GM08714 (cell line): ENCODE data around the gene CRELD2.

Experiments used
- H3K4me3 ChIP-seq: fragments of 200-500 bp; sonication (Bioruptor generic); 2 replicates; pipeline ENCODE4 v1.5.1; 2014; ENCODE audit warnings: mild to moderate bottlenecking, low read length, inconsistent platforms
- ZNF274 ChIP-seq: IDR thresholded peaks from 2 replicates; pipeline ENCODE4 v1.6.1; 2012; ENCODE audit warnings: mild to moderate bottlenecking, low read depth, low read length

Gene CRELD2

GRCh38 chr22:49956418-49956770 is 38.0 kb downstream of the CRELD2 start:
- TF ChIP-seq ZNF274, result no peak

GRCh38 chr22:49956914-49957825 is 38.7 kb downstream of the CRELD2 start:
- H3K4me3 ChIP-seq, result no peak overlapping the region
- no peak for TF ChIP-seq ZNF274

More at GRCh38 chr22:49956418-49956770, 38.0 kb downstream of the CRELD2 start:
- no peak overlapping the region for H3K4me3 ChIP-seq

DNA sequence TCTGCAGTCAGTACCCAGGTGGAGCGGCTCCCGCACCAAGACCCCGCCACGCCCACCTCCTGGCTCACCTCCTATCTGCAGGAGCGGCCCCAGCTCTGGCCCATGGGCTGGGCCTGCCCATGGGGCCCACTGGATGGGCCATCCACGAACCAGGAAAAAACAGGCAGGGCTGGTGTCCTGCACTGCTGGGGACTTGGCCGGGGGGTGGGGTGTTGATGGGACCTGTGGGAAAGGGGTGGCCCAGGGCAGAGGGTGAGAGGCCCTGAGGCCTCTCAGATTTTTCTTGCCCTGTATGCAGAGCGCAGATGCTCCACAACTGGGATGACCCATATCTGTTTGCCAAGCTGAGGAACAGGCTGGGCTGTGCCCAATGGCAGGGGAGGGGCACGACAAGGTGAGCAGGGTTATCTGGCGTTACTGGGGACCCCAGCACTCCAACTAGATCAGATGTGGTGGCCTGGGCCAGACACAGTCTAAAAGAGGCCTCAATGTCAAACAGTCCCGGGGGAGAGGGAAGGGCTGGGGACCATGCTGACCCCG is 39.5 kb downstream of the CRELD2 start:
- no peak overlapping the region for H3K4me3 ChIP-seq
- no peak for TF ChIP-seq ZNF274

DNA sequence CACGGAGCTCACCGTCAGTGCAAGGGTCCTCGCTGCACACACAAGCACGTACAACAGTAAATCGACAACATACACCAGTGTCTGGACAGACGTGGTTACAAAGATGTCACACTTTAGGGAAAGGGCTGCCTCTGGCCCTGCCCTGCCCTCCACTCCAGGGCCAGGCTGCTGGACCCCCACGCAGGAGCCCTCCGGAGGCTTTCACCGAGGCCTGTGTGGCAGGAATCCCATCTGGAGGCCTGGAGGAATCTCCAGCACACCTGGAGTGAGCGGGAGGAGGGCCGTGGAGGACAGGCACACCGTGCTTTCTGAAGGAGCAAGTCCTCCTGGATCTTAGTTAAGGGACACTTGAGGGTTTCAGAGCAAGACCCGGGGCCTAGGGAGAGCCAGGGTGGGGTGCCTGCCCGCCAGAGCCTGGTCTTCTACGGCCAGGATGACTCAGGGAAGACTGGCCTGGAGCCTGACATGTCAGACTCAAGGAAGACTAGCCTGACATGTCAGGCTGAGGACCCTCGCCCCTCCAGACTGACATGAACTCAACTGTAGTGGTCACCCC is 40.0 kb downstream of the CRELD2 start:
- TF ChIP-seq ZNF274, result no peak

DNA sequence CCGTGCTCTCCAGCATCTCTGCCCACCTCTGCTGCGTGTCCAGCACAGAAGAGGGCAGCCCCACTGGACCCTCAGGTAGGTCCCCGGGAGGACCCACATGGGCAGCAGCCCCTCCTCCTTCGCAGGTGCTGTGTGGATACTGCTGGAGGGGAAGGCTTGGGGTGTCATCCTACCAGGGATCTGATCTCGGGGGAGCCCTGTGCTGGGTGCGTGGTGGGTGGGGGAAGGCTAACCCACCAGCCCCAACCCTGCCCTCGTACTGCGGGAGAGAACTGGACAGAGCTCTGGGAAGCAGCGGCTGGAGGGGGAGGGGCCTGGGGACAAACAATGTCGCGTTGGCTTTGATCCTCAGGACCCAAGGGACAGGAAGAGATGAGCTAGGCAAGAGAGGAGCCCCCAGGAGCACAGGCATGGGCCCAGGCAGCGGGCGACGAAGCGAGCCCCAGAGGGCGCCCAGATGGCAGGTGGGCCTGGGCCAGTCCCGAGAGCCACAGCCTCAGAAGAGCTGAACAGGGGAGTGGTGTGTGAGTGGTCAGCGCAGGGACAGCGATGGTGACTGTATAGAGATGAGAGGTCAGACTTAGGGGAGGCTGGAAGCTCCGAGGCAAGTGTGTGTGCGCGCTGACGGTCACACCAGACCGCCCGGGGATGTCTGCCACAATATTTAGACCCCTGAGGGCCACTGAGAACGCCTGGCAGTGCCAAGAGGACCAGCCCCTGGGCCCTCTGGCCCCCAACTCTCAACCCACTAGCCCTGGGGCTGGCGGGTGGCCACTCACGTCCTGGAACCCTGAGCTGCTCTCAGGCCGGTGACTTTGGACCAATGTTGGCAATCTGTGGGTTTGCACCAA is 40.7 kb downstream of the CRELD2 start:
- H3K4me3 ChIP-seq, result peak overlapping the region; percentile 66; the same call in 1 of the 2 replicates

More for the DNA sequence above, 40.0 kb downstream of the CRELD2 start:
- no peak overlapping the region for H3K4me3 ChIP-seq

GRCh38 chr22:49959782-49960158 is 41.3 kb downstream of the CRELD2 start:
- TF ChIP-seq ZNF274, result no peak
- peak overlapping the region; percentile 66; the same call in 1 of the 2 replicates for H3K4me3 ChIP-seq

More for the DNA sequence above, 40.7 kb downstream of the CRELD2 start:
- TF ChIP-seq ZNF274, result no peak

- TF ChIP-seq ZNF274, result no peak
- H3K4me3 ChIP-seq, result peak within 1 kb of the TSS; percentile 72
Measured at GRCh38 chr22:49960159-49961004, 41.9 kb downstream of the CRELD2 start, which contains the start of gene PIM3. PIM3 (plus strand) TSS chr22:49960772; CDS start chr22:49960948, 176 bp downstream.

GRCh38 chr22:49961005-49961600 is 42.7 kb downstream of the CRELD2 start:
- H3K4me3 ChIP-seq, result peak overlapping the region; percentile 72
- TF ChIP-seq ZNF274, result no peak

DNA sequence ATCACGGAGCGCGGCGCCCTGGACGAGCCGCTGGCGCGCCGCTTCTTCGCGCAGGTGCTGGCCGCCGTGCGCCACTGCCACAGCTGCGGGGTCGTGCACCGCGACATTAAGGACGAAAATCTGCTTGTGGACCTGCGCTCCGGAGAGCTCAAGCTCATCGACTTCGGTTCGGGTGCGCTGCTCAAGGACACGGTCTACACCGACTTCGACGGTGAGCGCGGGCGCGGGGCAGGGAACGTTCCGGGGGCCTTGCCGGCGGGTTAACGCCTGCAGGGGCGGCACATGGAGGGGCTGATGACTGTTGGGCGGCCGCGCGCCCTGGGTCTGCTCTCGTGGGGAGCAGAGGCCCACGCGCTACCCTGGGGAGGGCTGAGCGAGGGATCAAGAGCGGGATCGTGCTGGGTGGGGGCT is 43.2 kb downstream of the CRELD2 start:
- TF ChIP-seq ZNF274, result no peak
- peak overlapping the region; percentile 72 for H3K4me3 ChIP-seq

- H3K4me3 ChIP-seq, result peak overlapping the region; percentile 72
- no peak for TF ChIP-seq ZNF274
Measured at GRCh38 chr22:49962012-49962750, 43.7 kb downstream of the CRELD2 start.

DNA sequence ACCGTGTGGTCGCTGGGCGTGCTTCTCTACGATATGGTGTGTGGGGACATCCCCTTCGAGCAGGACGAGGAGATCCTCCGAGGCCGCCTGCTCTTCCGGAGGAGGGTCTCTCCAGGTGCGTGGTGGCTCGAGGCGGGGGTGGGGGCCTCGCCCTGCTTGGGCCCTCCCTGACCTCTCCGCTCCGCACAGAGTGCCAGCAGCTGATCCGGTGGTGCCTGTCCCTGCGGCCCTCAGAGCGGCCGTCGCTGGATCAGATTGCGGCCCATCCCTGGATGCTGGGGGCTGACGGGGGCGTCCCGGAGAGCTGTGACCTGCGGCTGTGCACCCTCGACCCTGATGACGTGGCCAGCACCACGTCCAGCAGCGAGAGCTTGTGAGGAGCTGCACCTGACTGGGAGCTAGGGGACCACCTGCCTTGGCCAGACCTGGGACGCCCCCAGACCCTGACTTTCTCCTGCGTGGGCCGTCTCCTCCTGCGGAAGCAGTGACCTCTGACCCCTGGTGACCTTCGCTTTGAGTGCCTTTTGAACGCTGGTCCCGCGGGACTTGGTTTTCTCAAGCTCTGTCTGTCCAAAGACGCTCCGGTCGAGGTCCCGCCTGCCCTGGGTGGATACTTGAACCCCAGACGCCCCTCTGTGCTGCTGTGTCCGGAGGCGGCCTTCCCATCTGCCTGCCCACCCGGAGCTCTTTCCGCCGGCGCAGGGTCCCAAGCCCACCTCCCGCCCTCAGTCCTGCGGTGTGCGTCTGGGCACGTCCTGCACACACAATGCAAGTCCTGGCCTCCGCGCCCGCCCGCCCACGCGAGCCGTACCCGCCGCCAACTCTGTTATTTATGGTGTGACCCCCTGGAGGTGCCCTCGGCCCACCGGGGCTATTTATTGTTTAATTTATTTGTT is 44.6 kb downstream of the CRELD2 start:
- TF ChIP-seq ZNF274, result no peak
- H3K4me3 ChIP-seq, result peak overlapping the region; percentile 66; the same call in 1 of the 2 replicates
